Endothelial cell of umbilical vein (primary cell): ENCODE data around the gene HOOK2. TPM values are rescaled to one million over a fixed set of nuclear protein-coding genes. Genes with fewer than 3 reads are reported as not detected.

Experiments used
- BruUV-seq: library from RNA; stranded (reverse); fragments of 400-500 nt; replicated peaks from 2 replicates; lab custom pipeline; 2021; lab: Mats Ljungman, UMichigan
- CTCF ChIA-PET: fragments of 300-600, 350-600 bp; sonication (Branson Sonifier 250); formaldehyde crosslinking; loops from one replicate; lab custom pipeline; 2021; ENCODE audit warnings: antibody characterized with exemption, inconsistent platforms; lab: Charles Lee
- POLR2A ChIA-PET: fragments of 300-600, 350-600 bp; sonication (Branson Sonifier 250); formaldehyde crosslinking; loops from one replicate; lab custom pipeline; 2021; ENCODE audit warnings: antibody characterized with exemption, inconsistent platforms; lab: Charles Lee
- DNase-seq: peaks from one replicate; pipeline ENCODE4 v3.0.0-alpha.2; 2011; ENCODE audit warnings: low read depth, low spot score
- FAIRE-seq: peaks from 2 replicates; lab custom pipeline; 2011; peaks lifted over from hg19 to GRCh38; lab: Jason Lieb, UNC
- H2AFZ ChIP-seq: 2 replicates; pipeline ENCODE4 v1.6.0; 2012; ENCODE audit warnings: low read depth, low read length, control low read depth, inconsistent platforms
- H3K27ac ChIP-seq: 2 replicates; pipeline ENCODE4 v1.5.1; 2011; ENCODE audit warnings: low read depth, mild to moderate bottlenecking, control low read depth, low read length, moderate library complexity; ENCODE audit not compliant: insufficient read depth
- H3K27me3 ChIP-seq, 2 experiments: 2 replicates each; pipeline versions ENCODE4 v1.6.0 to v1.6.1; 2011; ENCODE audit warnings: low read length in 2 of 2, mixed read lengths in 1 of 2; ENCODE audit not compliant: control insufficient read depth in 2 of 2, insufficient read depth in 2 of 2
- H3K36me3 ChIP-seq, 2 experiments: 2 replicates in 1 of 2; 3 replicates in 1 of 2; pipeline ENCODE4 v1.5.1; 2011; ENCODE audit warnings: low read length in 2 of 2, mild to moderate bottlenecking in 1 of 2, moderate library complexity in 1 of 2; ENCODE audit not compliant: control insufficient read depth in 2 of 2, insufficient read depth in 2 of 2; ENCODE audit errors: extremely low read depth in 1 of 2
- H3K4me1 ChIP-seq: 3 replicates; pipeline ENCODE4 v1.5.1; 2011; ENCODE audit warnings: mild to moderate bottlenecking, low read length; ENCODE audit not compliant: control insufficient read depth, insufficient read depth; ENCODE audit errors: extremely low read depth
- H3K4me2 ChIP-seq: 2 replicates; pipeline ENCODE4 v1.6.1; 2011; ENCODE audit warnings: low read length, control low read depth, mixed read lengths; ENCODE audit not compliant: insufficient read depth
- H3K4me3 ChIP-seq, 3 experiments: fragments of 200-600 bp in 1 of 3; sonication (generic), shearing (Covaris generic) in 1 of 3; replicated peaks in 1 of 3; 2 replicates each; pipeline ENCODE4 v1.5.1; 2011 to 2016; ENCODE audit warnings: control low read depth in 3 of 3, low read length in 3 of 3, mild to moderate bottlenecking in 2 of 3, inconsistent platforms in 1 of 3, low read depth in 1 of 3, moderate library complexity in 1 of 3; ENCODE audit not compliant: insufficient read depth in 1 of 3
- H3K79me2 ChIP-seq: 2 replicates; pipeline ENCODE4 v1.6.0; 2012; ENCODE audit warnings: low read length, inconsistent platforms; ENCODE audit not compliant: control insufficient read depth, insufficient read depth
- H3K9ac ChIP-seq: replicated peaks from 2 replicates; pipeline ENCODE3; 2011; ENCODE audit warnings: low read length, control low read depth; ENCODE audit not compliant: insufficient read depth; ENCODE audit errors: extremely low read depth
- H3K9me1 ChIP-seq: replicated peaks from 3 replicates; pipeline ENCODE4 v1.6.0; 2011; ENCODE audit warnings: mild to moderate bottlenecking, low read length; ENCODE audit not compliant: control insufficient read depth, insufficient read depth; ENCODE audit errors: extremely low read depth
- H3K9me3 ChIP-seq: replicated peaks from 2 replicates; pipeline ENCODE4 v1.5.1; 2012; ENCODE audit warnings: low read length, inconsistent platforms; ENCODE audit not compliant: control insufficient read depth, insufficient read depth
- H4K20me1 ChIP-seq: replicated peaks from 2 replicates; pipeline ENCODE3; 2011; ENCODE audit warnings: mild to moderate bottlenecking, low read length; ENCODE audit not compliant: control insufficient read depth, insufficient read depth; ENCODE audit errors: extremely low read depth
- EZH2 ChIP-seq: IDR thresholded peaks from 2 replicates; pipeline ENCODE4 v1.6.1; 2012; ENCODE audit warnings: borderline replicate concordance, low read depth, mild to moderate bottlenecking, moderate library complexity, low read length, inconsistent platforms; ENCODE audit not compliant: severe bottlenecking
- FOS ChIP-seq: IDR thresholded peaks from 2 replicates; pipeline ENCODE4 v1.6.1; 2011; ENCODE audit warnings: mild to moderate bottlenecking, low read length, moderate library complexity, borderline replicate concordance; ENCODE audit not compliant: insufficient read depth
- GATA2 ChIP-seq: IDR thresholded peaks from 2 replicates; pipeline ENCODE4 v1.7.0; 2011; ENCODE audit warnings: low read depth, mild to moderate bottlenecking, moderate library complexity, mixed read lengths, low read length; ENCODE audit not compliant: insufficient read length, insufficient read depth
- JUN ChIP-seq: IDR thresholded peaks from 2 replicates; pipeline ENCODE4 v1.6.1; 2011; ENCODE audit warnings: borderline replicate concordance, low read depth; ENCODE audit not compliant: insufficient read length, insufficient read depth
- MYC ChIP-seq: IDR thresholded peaks from one replicate; pipeline ENCODE4 v1.6.1; 2011; ENCODE audit warnings: mild to moderate bottlenecking, low read depth, low read length
- POLR2A ChIP-seq: IDR thresholded peaks from 2 replicates; pipeline ENCODE4 v1.6.1; 2012; ENCODE audit warnings: low read depth, mild to moderate bottlenecking, control low read depth, low read length
- POLR2AphosphoS5 ChIP-seq: IDR thresholded peaks from 2 replicates; pipeline ENCODE4 v1.6.1; 2012; ENCODE audit warnings: low read depth, mild to moderate bottlenecking, control low read depth, low read length, moderate library complexity; ENCODE audit not compliant: insufficient read depth
- dilution Hi-C: fragments of 300-500 bp; cut with MboI; formaldehyde crosslinking; loops from one replicate; pipeline ENCODE4 v1.15.0; 2019; ENCODE audit warnings: low sequenced_read_pairs; ENCODE audit not compliant: extremely low pct_ligation_motif_present
- intact Hi-C: fragments of 100-400 bp; cut with micrococcal nuclease; formaldehyde crosslinking; loops from one replicate; pipeline ENCODE4 v1.10.0; 2022
- polyA plus RNA-seq, 4 experiments: library from polyadenylated mRNA; depleted of rRNA in 3 of 4; stranded (reverse) in 3 of 4; unstranded in 1 of 4; fragments of >200 nt; gene quantifications; 2 replicates each; pipeline versions ENCODE4 v1.2.1 to v1.2.3, GENCODE V29; 2011 to 2012; ENCODE audit warnings: missing spikeins in 1 of 4
- total RNA-seq: library from RNA; stranded (reverse); gene quantifications from 2 replicates; pipeline ENCODE4 v1.2.3, GENCODE V29; 2021
- TF ChIP-seq, protein P1 (sequence below): IDR thresholded peaks from 2 replicates; pipeline ENCODE4 v1.6.1; 2011; ENCODE audit not compliant: insufficient read depth, insufficient read length
- TF ChIP-seq, protein P2 (sequence below), 2 donors: IDR thresholded peaks; 1 replicate in 1 of 2; 2 replicates in 1 of 2; pipeline ENCODE4 v1.5.1; 2011; ENCODE audit warnings: low read length in 2 of 2, mild to moderate bottlenecking in 2 of 2, moderate library complexity in 2 of 2, control low read depth in 1 of 2, inconsistent platforms in 1 of 2, low read depth in 1 of 2; ENCODE audit not compliant: insufficient read depth in 1 of 2; ENCODE audit errors: extremely low read depth in 1 of 2

HOOK2 gene
- total and polyA plus RNA-seq, 2 donors (not counting 3 experiments of a cell fraction or from before 2014, with no cell fraction given) = 8.0 to 17.3 TPM

DNA sequence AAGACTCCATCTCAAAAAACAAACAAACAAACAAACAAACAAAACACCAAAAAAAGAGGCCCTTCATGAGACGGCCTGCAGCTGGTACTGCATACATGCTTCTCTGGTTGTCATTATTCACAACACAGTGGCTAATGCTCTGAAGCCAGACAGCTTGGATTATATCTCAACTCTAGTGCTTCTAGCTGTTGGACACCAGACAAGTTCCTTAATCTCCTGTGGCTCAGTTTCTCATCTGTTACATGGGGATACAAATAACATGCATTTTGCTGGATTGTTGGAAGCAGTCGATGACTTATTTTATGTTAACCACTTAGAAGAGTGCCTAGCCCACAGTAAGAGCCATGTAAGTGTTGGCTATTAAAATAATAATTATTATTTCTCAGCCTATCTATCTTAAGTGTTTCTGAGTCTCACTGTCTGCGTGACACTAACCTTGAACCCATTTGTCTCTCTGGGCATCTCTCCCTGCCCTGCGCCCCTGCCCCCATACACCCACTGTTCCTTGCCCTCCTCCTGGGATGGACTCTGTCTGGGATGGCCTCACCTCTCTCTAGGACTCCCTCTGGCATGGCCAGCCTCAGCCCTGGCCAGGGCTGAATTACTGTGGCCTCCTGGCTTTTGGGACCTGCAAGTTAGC lies 12.8 kb upstream of the HOOK2 start:
- ChIA-PET POLR2A (interaction anchor here (1.4 kb wide), 1 partner anchor 10 kb away, joined by 3 read pairs; no protein-coding TSS in a partner anchor), CTCF (interaction anchor here (1.3 to 4.7 kb wide), 5 partner anchors 8 to 28 kb away, joined by 3 to 48 read pairs (median 7); no protein-coding TSS in a partner anchor)
- no peaks in the 10 kb centered on the region for H3K9me1 ChIP-seq
- no TSS peak for BruUV-seq
- peaks cover 34% of the 10 kb centered on the region for H3K4me1 ChIP-seq
- DNase-seq (no peak), FAIRE-seq (no peak)
- H3K36me3 ChIP-seq = no peaks in the 10 kb centered on the region
- no peaks in the 10 kb centered on the region for H4K20me1 ChIP-seq
- H2AFZ ChIP-seq = no peak overlapping the region
- H3K27ac ChIP-seq = peak overlapping the region; percentile 65
- TF ChIP-seq, protein P1, sequence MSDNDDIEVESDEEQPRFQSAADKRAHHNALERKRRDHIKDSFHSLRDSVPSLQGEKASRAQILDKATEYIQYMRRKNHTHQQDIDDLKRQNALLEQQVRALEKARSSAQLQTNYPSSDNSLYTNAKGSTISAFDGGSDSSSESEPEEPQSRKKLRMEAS = no peak
- TF ChIP-seq POLR2A (no peak), MYC (no peak), FOS (no peak), EZH2 (no peak), POLR2AphosphoS5 (no peak), GATA2 (no peak), JUN (no peak)
- TF ChIP-seq, protein P2, sequence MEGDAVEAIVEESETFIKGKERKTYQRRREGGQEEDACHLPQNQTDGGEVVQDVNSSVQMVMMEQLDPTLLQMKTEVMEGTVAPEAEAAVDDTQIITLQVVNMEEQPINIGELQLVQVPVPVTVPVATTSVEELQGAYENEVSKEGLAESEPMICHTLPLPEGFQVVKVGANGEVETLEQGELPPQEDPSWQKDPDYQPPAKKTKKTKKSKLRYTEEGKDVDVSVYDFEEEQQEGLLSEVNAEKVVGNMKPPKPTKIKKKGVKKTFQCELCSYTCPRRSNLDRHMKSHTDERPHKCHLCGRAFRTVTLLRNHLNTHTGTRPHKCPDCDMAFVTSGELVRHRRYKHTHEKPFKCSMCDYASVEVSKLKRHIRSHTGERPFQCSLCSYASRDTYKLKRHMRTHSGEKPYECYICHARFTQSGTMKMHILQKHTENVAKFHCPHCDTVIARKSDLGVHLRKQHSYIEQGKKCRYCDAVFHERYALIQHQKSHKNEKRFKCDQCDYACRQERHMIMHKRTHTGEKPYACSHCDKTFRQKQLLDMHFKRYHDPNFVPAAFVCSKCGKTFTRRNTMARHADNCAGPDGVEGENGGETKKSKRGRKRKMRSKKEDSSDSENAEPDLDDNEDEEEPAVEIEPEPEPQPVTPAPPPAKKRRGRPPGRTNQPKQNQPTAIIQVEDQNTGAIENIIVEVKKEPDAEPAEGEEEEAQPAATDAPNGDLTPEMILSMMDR (IDR thresholded peaks at IDR 0.05; ENCODE audit: extremely low read depth in 1 of 2, insufficient read depth in 1 of 2, low read depth in 1 of 2, low read length in 2 of 2) = no peak
- intact Hi-C loops = loop anchor here (10.0 kb wide), 1 partner anchor 147 kb away; the partner anchor contains the start of genes CALR and FARSA
- H3K4me3 ChIP-seq = no peak overlapping the region
- H3K79me2 ChIP-seq = peaks cover 14% of the 10 kb centered on the region
- dilution Hi-C loops = no loop called here
- no peak overlapping the region for H3K4me2 ChIP-seq
- H3K9ac ChIP-seq = no peak overlapping the region
- H3K9me3 ChIP-seq = no peaks in the 10 kb centered on the region
- no peaks in the 10 kb centered on the region for H3K27me3 ChIP-seq
